GM23248 (cell line): Measurements from ENCODE around the gene SSTR5.

Source experiments
- EZH2 ChIP-seq: fragments of 200-600 bp; sonication (generic); IDR thresholded peaks from 2 replicates; pipeline ENCODE4 v1.6.1; 2018; ENCODE audit warnings: antibody characterized with exemption, mild to moderate bottlenecking; ENCODE audit not compliant: insufficient read depth, poor library complexity, severe bottlenecking
- EZH2phosphoT487 ChIP-seq: fragments of 200-600 bp; sonication (generic); IDR thresholded peaks from 2 replicates; pipeline ENCODE4 v1.6.1; 2018; ENCODE audit warnings: antibody characterized with exemption, moderate library complexity, mild to moderate bottlenecking, low read depth; ENCODE audit not compliant: insufficient read depth

GRCh38 chr16:1040346-1040745 lies 32.2 kb upstream of the SSTR5 start:
- no peak for TF ChIP-seq EZH2phosphoT487
- TF ChIP-seq EZH2: no peak
